DMS79 treated with DMSO at 0.1 percent for 48 hours (cell line): Measurements from ENCODE around the gene POU2AF3.

Experiments
- DNase-seq: peaks from one replicate; lab custom pipeline; 2025; lab: John Stamatoyannopoulos, UW

Gene POU2AF3

GRCh38 chr11:111352935-111353710 lies 54.8 kb downstream of the POU2AF3 start:
- no peak for DNase-seq

DNA sequence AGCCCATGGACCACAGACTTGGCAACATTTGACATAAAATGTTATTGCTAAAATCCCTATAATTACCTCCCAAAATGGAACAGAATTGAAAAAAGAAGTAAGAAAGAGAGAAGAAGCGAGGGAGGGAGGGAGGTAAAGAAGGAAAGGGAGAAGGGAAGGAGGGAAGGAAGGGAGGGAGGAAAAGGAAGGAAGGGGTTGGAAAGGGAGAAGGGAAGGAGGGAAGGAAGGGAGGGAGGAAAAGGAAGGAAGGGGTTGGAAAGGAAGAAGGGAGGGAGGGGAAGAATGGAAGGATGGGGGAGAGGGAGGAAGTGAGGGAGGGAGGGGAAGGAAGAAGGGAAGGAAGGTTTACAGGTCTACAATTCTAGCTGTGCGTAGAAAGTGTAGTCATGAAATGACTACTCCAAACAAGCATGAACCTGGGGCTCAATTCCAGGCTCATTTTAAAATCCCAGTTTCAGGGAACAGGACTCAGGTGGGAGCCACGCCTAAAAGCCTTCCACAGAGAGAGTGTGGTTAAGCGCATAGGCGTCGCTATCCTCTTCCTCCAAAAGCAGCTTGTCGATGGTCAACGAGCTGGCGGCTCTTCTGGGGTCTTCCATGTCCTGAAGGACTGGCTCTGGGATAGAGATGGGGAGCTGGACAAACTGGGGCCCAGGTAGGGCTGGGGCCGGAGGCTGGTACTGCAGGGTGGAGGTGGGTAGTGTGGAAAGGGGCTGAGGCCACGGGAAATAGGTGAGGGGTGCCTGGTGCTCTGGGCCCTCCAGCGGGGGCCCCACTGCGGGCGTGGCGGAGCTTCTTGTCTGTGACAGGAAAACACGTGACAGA lies 55.6 kb downstream of the POU2AF3 start:
- no peak for DNase-seq

- DNase-seq = no peak
Observed at GRCh38 chr11:111354601-111354891, 56.2 kb downstream of the POU2AF3 start.

DNA sequence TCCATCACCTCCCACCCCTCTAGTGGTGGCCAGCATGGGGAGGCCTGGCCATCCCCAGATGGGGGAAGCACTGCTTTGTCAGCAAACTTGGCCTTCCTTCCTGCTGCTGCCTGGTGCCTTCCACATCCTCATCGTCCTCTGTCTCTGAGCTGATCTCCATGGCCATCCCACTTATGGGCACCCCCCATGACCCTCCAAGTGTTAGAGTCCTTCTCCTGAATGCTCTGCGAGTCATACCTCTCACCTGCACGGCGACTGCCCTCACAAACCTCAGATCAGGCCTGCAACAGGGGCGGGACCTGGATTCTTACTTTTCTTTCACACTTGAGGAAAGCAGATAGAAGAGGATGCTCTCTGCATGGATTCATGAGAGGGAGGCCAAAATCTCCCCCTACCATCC lies 56.8 kb downstream of the POU2AF3 start:
- no peak for DNase-seq

- DNase-seq = no peak
Observed at GRCh38 chr11:111355956-111356659, 57.8 kb downstream of the POU2AF3 start.

DNA sequence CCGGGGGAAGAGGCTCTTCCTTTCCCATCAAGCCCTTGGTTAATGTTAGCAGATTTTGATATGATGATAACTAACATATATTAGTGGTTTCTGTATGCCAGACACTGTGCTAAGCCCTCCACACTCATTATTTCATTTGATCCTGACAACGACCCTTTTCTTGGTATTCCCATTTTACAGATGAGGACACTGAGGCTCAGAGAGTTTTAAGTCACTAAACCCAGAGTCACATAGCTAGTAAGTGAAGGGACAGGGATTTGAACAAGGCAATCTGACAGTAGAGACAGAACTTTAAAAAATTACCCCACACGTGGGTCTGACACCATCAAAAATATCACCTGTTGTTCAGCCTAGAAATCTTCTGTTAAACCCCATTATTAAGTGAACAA lies 58.3 kb downstream of the POU2AF3 start:
- DNase-seq = no peak

GRCh38 chr11:111357150-111358037 lies 59.0 kb downstream of the POU2AF3 start:
- no peak for DNase-seq
